Caco-2 (cell line): Measurements from ENCODE around the gene CST11. TPM values are rescaled to one million over a fixed set of nuclear protein-coding genes. Genes with fewer than 3 reads are reported as not detected.

Experiments used
- BruUV-seq: library from RNA; stranded (reverse); fragments of 400-500 nt; replicated peaks from 2 replicates; lab custom pipeline; 2021; lab: Mats Ljungman, UMichigan
- CTCF ChIA-PET: fragments of 300-600 bp; sonication (Branson Sonifier 250); formaldehyde crosslinking; loops from one replicate; lab custom pipeline; 2022; ENCODE audit warnings: antibody characterized with exemption; lab: Charles Lee
- POLR2A ChIA-PET: fragments of 300-600 bp; sonication (Branson Sonifier 250); formaldehyde crosslinking; loops from one replicate; lab custom pipeline; 2022; ENCODE audit warnings: antibody characterized with exemption; lab: Charles Lee
- DNase-seq, 2 experiments: peaks; one replicate each; pipeline versions ENCODE4 v3.0.0 to v3.0.0-alpha.2; 2020 to 2022
- H3K27me3 ChIP-seq: replicated peaks from 2 replicates; pipeline ENCODE4 v1.6.0; 2011; ENCODE audit warnings: low read length; ENCODE audit not compliant: control insufficient read depth, insufficient read depth
- H3K36me3 ChIP-seq: 2 replicates; pipeline ENCODE4 v1.5.1; 2011; ENCODE audit warnings: low read length; ENCODE audit not compliant: control insufficient read depth, insufficient read depth
- H3K4me1 ChIP-seq: fragments of 250-450 bp; sonication (Bioruptor Pico); 2 replicates; pipeline ENCODE4 v1.5.1; 2020; ENCODE audit warnings: mild to moderate bottlenecking
- H3K4me3 ChIP-seq: 2 replicates; pipeline ENCODE4 v1.5.1; 2011; ENCODE audit warnings: low read depth, mild to moderate bottlenecking, control low read depth, low read length
- H3K9me3 ChIP-seq: fragments of 250-450 bp; sonication (Bioruptor Pico); 2 replicates; pipeline ENCODE4 v1.5.1; 2020; ENCODE audit warnings: mild to moderate bottlenecking, moderate library complexity
- H3K27ac Mint-ChIP-seq: one replicate; pipeline ENCODE4 v1.8.0; 2022; ENCODE audit warnings: mixed read lengths; ENCODE audit not compliant: unreplicated experiment
- H3K27me3 Mint-ChIP-seq: one replicate; pipeline ENCODE4 v1.8.0; 2022; ENCODE audit warnings: mixed read lengths; ENCODE audit not compliant: insufficient read depth, unreplicated experiment
- H3K36me3 Mint-ChIP-seq: one replicate; pipeline ENCODE4 v1.8.0; 2022; ENCODE audit warnings: mild to moderate bottlenecking, mixed read lengths; ENCODE audit not compliant: insufficient read depth, unreplicated experiment
- H3K4me1 Mint-ChIP-seq: one replicate; pipeline ENCODE4 v1.8.0; 2022; ENCODE audit warnings: low read depth, mixed read lengths; ENCODE audit not compliant: unreplicated experiment
- H3K4me3 Mint-ChIP-seq: one replicate; pipeline ENCODE4 v1.8.0; 2022; ENCODE audit warnings: mild to moderate bottlenecking, moderate library complexity, mixed read lengths; ENCODE audit not compliant: unreplicated experiment
- H3K9me3 Mint-ChIP-seq: one replicate; pipeline ENCODE4 v1.8.0; 2022; ENCODE audit warnings: mixed read lengths; ENCODE audit not compliant: unreplicated experiment
- intact Hi-C: fragments of 100-400 bp; cut with micrococcal nuclease; formaldehyde crosslinking; loops from one replicate; pipeline ENCODE4 v1.10.0; 2022; ENCODE audit not compliant: unreplicated experiment
- total RNA-seq: library from RNA; stranded (reverse); gene quantifications from 2 replicates; pipeline ENCODE4 v1.2.3, GENCODE V29; 2022
- TF ChIP-seq, protein P1 (sequence below), 2 experiments: fragments of 200-600 bp in 1 of 2; IDR thresholded peaks; 1 replicate in 1 of 2; 2 replicates in 1 of 2; pipeline versions ENCODE4 v1.5.1 to v1.8.0; 2011 to 2022; ENCODE audit warnings: antibody characterized with exemption in 1 of 2, control low read depth in 1 of 2, inconsistent platforms in 1 of 2, low read depth in 1 of 2, low read length in 1 of 2, mild to moderate bottlenecking in 1 of 2, moderate library complexity in 1 of 2; ENCODE audit not compliant: insufficient read depth in 1 of 2, severe bottlenecking in 1 of 2, unreplicated experiment in 1 of 2

Gene CST11
- total RNA-seq, 1 experiment from 2014 or later, result not detected

DNA sequence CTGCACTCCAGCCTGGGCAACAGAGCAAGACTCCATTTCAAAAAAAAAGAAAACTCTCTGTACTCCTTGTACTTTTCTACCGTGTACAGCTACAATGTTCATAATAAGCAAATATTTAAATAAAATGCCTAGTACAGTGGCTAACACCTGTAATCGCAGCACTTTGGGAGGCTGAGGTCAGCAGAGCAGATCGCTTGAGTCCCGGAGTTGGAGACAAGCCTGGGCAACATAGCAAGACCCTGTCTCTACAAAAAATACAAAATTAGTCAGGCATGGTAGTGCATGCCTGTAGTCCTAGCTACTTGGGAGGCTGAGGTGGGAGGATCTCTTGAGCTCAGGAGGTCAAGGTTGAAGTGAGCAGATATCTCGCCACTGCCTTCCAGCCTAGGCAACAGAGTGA lies 37.1 kb downstream of the CST11 start:
- intact Hi-C loops, result no loop called here

GRCh38 chr20:23414526-23415188 lies 38.0 kb downstream of the CST11 start:
- Mint-ChIP-seq H3K36me3 (no peaks in the 10 kb centered on the region), H3K27ac (no peak overlapping the region), H3K27me3 (no peaks in the 10 kb centered on the region), H3K9me3 (no peaks in the 10 kb centered on the region), H3K4me1 (peaks cover 5% of the 10 kb centered on the region), H3K4me3 (no peak overlapping the region)
- Histone ChIP-seq H3K4me3 (no peak overlapping the region), H3K27me3 (no peaks in the 10 kb centered on the region), H3K9me3 (no peaks in the 10 kb centered on the region), H3K36me3 (no peaks in the 10 kb centered on the region), H3K4me1 (peaks cover 10% of the 10 kb centered on the region)
- TF ChIP-seq, protein P1, sequence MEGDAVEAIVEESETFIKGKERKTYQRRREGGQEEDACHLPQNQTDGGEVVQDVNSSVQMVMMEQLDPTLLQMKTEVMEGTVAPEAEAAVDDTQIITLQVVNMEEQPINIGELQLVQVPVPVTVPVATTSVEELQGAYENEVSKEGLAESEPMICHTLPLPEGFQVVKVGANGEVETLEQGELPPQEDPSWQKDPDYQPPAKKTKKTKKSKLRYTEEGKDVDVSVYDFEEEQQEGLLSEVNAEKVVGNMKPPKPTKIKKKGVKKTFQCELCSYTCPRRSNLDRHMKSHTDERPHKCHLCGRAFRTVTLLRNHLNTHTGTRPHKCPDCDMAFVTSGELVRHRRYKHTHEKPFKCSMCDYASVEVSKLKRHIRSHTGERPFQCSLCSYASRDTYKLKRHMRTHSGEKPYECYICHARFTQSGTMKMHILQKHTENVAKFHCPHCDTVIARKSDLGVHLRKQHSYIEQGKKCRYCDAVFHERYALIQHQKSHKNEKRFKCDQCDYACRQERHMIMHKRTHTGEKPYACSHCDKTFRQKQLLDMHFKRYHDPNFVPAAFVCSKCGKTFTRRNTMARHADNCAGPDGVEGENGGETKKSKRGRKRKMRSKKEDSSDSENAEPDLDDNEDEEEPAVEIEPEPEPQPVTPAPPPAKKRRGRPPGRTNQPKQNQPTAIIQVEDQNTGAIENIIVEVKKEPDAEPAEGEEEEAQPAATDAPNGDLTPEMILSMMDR (IDR thresholded peaks at IDR 0.05; ENCODE audit: insufficient read depth in 1 of 2, low read depth in 1 of 2, low read length in 1 of 2, severe bottlenecking in 1 of 2, unreplicated experiment in 1 of 2), result no peak
- POLR2A ChIA-PET, result interaction anchor here (0.5 kb wide), 1 partner anchor 1645 kb away, joined by 5 read pairs; no protein-coding TSS in a partner anchor
- DNase-seq, result no peak
- CTCF ChIA-PET, result no interaction called here
- intact Hi-C loops, result no loop called here
- BruUV-seq, result no TSS peak

More for the DNA sequence above, 37.1 kb downstream of the CST11 start:
- Histone ChIP-seq H3K4me3 (no peak overlapping the region), H3K9me3 (no peaks in the 10 kb centered on the region), H3K36me3 (no peaks in the 10 kb centered on the region), H3K27me3 (no peaks in the 10 kb centered on the region), H3K4me1 (peaks cover 14% of the 10 kb centered on the region)
- H3K4me1 Mint-ChIP-seq, result peaks cover 5% of the 10 kb centered on the region
- no peaks in the 10 kb centered on the region for H3K27me3 Mint-ChIP-seq
- POLR2A ChIA-PET, result interaction anchor here (0.5 kb wide), 1 partner anchor 1644 kb away, joined by 5 read pairs; no protein-coding TSS in a partner anchor
- DNase-seq, result no peak
- no peak overlapping the region for H3K27ac Mint-ChIP-seq
- H3K4me3 Mint-ChIP-seq, result no peak overlapping the region
- BruUV-seq, result no TSS peak
- CTCF ChIA-PET, result no interaction called here
- H3K36me3 Mint-ChIP-seq, result no peaks in the 10 kb centered on the region
- H3K9me3 Mint-ChIP-seq, result no peaks in the 10 kb centered on the region
- TF ChIP-seq, protein P1 (IDR thresholded peaks at IDR 0.05; ENCODE audit: insufficient read depth in 1 of 2, low read depth in 1 of 2, low read length in 1 of 2, severe bottlenecking in 1 of 2, unreplicated experiment in 1 of 2), result no peak

GRCh38 chr20:23413862-23414422 lies 38.7 kb downstream of the CST11 start:
- Histone ChIP-seq H3K36me3 (no peaks in the 10 kb centered on the region), H3K4me1 (peaks cover 6% of the 10 kb centered on the region; the same call in 1 of the 2 replicates), H3K4me3 (no peak overlapping the region), H3K27me3 (no peaks in the 10 kb centered on the region), H3K9me3 (no peaks in the 10 kb centered on the region)
- TF ChIP-seq, protein P1 (IDR thresholded peaks at IDR 0.05; ENCODE audit: insufficient read depth in 1 of 2, low read depth in 1 of 2, low read length in 1 of 2, severe bottlenecking in 1 of 2, unreplicated experiment in 1 of 2), result no peak
- no peak overlapping the region for H3K4me3 Mint-ChIP-seq
- intact Hi-C loops, result no loop called here
- H3K9me3 Mint-ChIP-seq, result no peaks in the 10 kb centered on the region
- peaks cover 5% of the 10 kb centered on the region for H3K4me1 Mint-ChIP-seq
- CTCF ChIA-PET, result no interaction called here
- no peak for DNase-seq
- POLR2A ChIA-PET, result no interaction called here
- peak overlapping the region; percentile 35 for H3K27ac Mint-ChIP-seq
- H3K36me3 Mint-ChIP-seq, result no peaks in the 10 kb centered on the region
- BruUV-seq, result no TSS peak
- no peaks in the 10 kb centered on the region for H3K27me3 Mint-ChIP-seq
